HepG2 (cell line): ENCODE data around the gene PRDM7.

ENCODE experiments used
- MYC ChIP-seq: sonication (generic); formaldehyde crosslinking; IDR thresholded peaks from 2 replicates; pipeline ENCODE4 v1.9.0; 2021; ENCODE audit warnings: missing genetic modification reagents, borderline replicate concordance
- ZFP91 ChIP-seq: sonication (generic); formaldehyde crosslinking; IDR thresholded peaks from 2 replicates; pipeline ENCODE4 v1.9.0; 2022; ENCODE audit warnings: missing genetic modification reagents, mild to moderate bottlenecking, borderline replicate concordance
- TF ChIP-seq, protein P1 (sequence below): sonication (generic); formaldehyde crosslinking; IDR thresholded peaks from 2 replicates; pipeline ENCODE4 v1.9.0; 2021; ENCODE audit warnings: missing genetic modification reagents, borderline replicate concordance

GRCh38 chr16:90028985-90029384 lies 48.1 kb downstream of the PRDM7 start:
- no peak for TF ChIP-seq ZFP91 (CRISPR knock-in tag)
- no peak for TF ChIP-seq MYC (CRISPR knock-in tag)
- TF ChIP-seq, protein P1, sequence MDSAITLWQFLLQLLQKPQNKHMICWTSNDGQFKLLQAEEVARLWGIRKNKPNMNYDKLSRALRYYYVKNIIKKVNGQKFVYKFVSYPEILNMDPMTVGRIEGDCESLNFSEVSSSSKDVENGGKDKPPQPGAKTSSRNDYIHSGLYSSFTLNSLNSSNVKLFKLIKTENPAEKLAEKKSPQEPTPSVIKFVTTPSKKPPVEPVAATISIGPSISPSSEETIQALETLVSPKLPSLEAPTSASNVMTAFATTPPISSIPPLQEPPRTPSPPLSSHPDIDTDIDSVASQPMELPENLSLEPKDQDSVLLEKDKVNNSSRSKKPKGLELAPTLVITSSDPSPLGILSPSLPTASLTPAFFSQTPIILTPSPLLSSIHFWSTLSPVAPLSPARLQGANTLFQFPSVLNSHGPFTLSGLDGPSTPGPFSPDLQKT (CRISPR knock-in tag), result no peak
